ENCODE results near the gene HERC4. TPM values are rescaled to one million over a fixed set of nuclear protein-coding genes. Genes with fewer than 3 reads are reported as not detected.

Gene HERC4
- total and polyA plus RNA-seq, 8 donors, result 11.2 to 30.7 (median 14.1) TPM

GRCh38 chr10:68053553-68053952, 21.5 kb downstream of the HERC4 start:
- H3K36me3 ChIP-seq, result peaks cover 0 to 4% (median 0%) of the 10 kb centered on the region in 3 donors
- no peak for TF ChIP-seq CTCF (IDR thresholded peaks at IDR 0.05)
- WGBS, 2 donors, result 94 to 97% methylated on average over 3 of the region's 3 CpGs
- H3K9me3 ChIP-seq, result no peaks in the 10 kb centered on the region
- H3K4me3 ChIP-seq, result no peak overlapping the region
- no peaks in the 10 kb centered on the region for H3K27me3 ChIP-seq
- ATAC-seq, result no peak
- DNase-seq, result no peak
- intact Hi-C loops (cut with DNase I), result no loop called here
- no peak for FAIRE-seq
- H3K4me1 ChIP-seq, result peaks cover 0 to 3% (median 0%) of the 10 kb centered on the region in 3 donors
- H3K27ac ChIP-seq, result no peak overlapping the region

- ATAC-seq (peak in 1 of 4 donors; percentile 30), FAIRE-seq (no peak), DNase-seq (no peak)
- H3K36me3 ChIP-seq, result no peaks in the 10 kb centered on the region
- no peak overlapping the region for H3K27ac ChIP-seq
- intact Hi-C loops (cut with DNase I), result no loop called here
- WGBS, 2 donors, result 68 to 71% methylated on average over 2 of the region's 2 CpGs
- no peak overlapping the region for H3K4me3 ChIP-seq
- no peaks in the 10 kb centered on the region for H3K27me3 ChIP-seq
- no peak for TF ChIP-seq CTCF (IDR thresholded peaks at IDR 0.05)
- no peaks in the 10 kb centered on the region for H3K9me3 ChIP-seq
- H3K4me1 ChIP-seq, result peaks cover 0 to 3% (median 0%) of the 10 kb centered on the region in 3 donors
Measured at GRCh38 chr10:68052463-68052862, 22.6 kb downstream of the HERC4 start.

- peaks cover 0 to 3% (median 0%) of the 10 kb centered on the region in 3 donors for H3K4me1 ChIP-seq
- DNase-seq, result no peak
- 59 to 67% methylated on average over 8 of the region's 8 CpGs for WGBS, 2 donors
- intact Hi-C loops (cut with DNase I), result no loop called here
- H3K27me3 ChIP-seq, result no peaks in the 10 kb centered on the region
- no peak overlapping the region for H3K27ac ChIP-seq
- no peak for FAIRE-seq
- H3K36me3 ChIP-seq, result no peaks in the 10 kb centered on the region
- TF ChIP-seq CTCF (IDR thresholded peaks at IDR 0.05), result no peak
- H3K4me3 ChIP-seq, result no peak overlapping the region
- peak in 1 of 4 donors; percentile 28 for ATAC-seq
- H3K9me3 ChIP-seq, result no peaks in the 10 kb centered on the region
Measured at GRCh38 chr10:68049289-68050078, 25.6 kb downstream of the HERC4 start.

- DNase-seq (no peak), FAIRE-seq (no peak), ATAC-seq (peak in 2 of 4 donors; percentile 53 to 62)
- no peak overlapping the region for H3K4me3 ChIP-seq
- no peak for TF ChIP-seq CTCF (IDR thresholded peaks at IDR 0.05)
- H3K4me1 ChIP-seq, result peaks cover 0 to 3% (median 0%) of the 10 kb centered on the region in 3 donors
- no peaks in the 10 kb centered on the region for H3K27me3 ChIP-seq
- no peaks in the 10 kb centered on the region for H3K9me3 ChIP-seq
- no peak overlapping the region for H3K27ac ChIP-seq
- no peaks in the 10 kb centered on the region for H3K36me3 ChIP-seq
- 74 to 75% methylated on average over 3 of the region's 3 CpGs for WGBS, 2 donors
- intact Hi-C loops (cut with DNase I), result no loop called here
Measured at GRCh38 chr10:68047554-68048327, 27.3 kb downstream of the HERC4 start.
